HUES64 (cell line): ENCODE measurements around the gene MT1A.
A peak's percentile ranks its signal among the peaks of the same experiment; 100 is the strongest.

Experiments
- H3K27ac ChIP-seq: 2 replicates; pipeline ENCODE4 v1.7.0; 2013; ENCODE audit warnings: low read depth, low read length, inconsistent platforms
- H3K27me3 ChIP-seq: 2 replicates; pipeline ENCODE4 v1.6.1; 2013; ENCODE audit warnings: mild to moderate bottlenecking, low read length; ENCODE audit not compliant: insufficient read depth
- H3K36me3 ChIP-seq: 2 replicates; pipeline ENCODE4 v1.6.1; 2013; ENCODE audit warnings: mild to moderate bottlenecking, low read length; ENCODE audit not compliant: insufficient read depth
- H3K4me1 ChIP-seq: 2 replicates; pipeline ENCODE4 v1.6.1; 2013; ENCODE audit warnings: mild to moderate bottlenecking, low read length, moderate library complexity; ENCODE audit not compliant: insufficient read depth
- H3K4me3 ChIP-seq: 2 replicates; pipeline ENCODE4 v1.5.1; 2013; ENCODE audit warnings: mild to moderate bottlenecking, low read length, moderate library complexity
- H3K9ac ChIP-seq: 2 replicates; pipeline ENCODE4 v1.6.1; 2013; ENCODE audit warnings: mild to moderate bottlenecking, low read depth, low read length
- H3K9me3 ChIP-seq: 2 replicates; pipeline ENCODE4 v1.6.1; 2013; ENCODE audit warnings: low read depth, low read length; ENCODE audit not compliant: insufficient read depth
- WGBS: fragments of 150-250, 120-280 bp; methylation state at CpG from one replicate; pipeline ENCODE4 v1.1.7; 2013; ENCODE audit warnings: missing lambda C conversion rate; 5-methylcytosine and 5-hydroxymethylcytosine counted together

Gene MT1A

GRCh38 chr16:56633535-56633934, 4.9 kb upstream of the MT1A start:
- Histone ChIP-seq H3K36me3 (no peaks in the 10 kb centered on the region), H3K27me3 (peaks cover 100% of the 10 kb centered on the region), H3K9ac (no peak overlapping the region), H3K9me3 (no peaks in the 10 kb centered on the region), H3K4me1 (peaks cover under 1% of the 10 kb centered on the region; the same call in 1 of the 2 replicates), H3K27ac (no peak overlapping the region), H3K4me3 (no peak overlapping the region)
- WGBS, result 49% methylated on average over 7 of the region's 7 CpGs

DNA sequence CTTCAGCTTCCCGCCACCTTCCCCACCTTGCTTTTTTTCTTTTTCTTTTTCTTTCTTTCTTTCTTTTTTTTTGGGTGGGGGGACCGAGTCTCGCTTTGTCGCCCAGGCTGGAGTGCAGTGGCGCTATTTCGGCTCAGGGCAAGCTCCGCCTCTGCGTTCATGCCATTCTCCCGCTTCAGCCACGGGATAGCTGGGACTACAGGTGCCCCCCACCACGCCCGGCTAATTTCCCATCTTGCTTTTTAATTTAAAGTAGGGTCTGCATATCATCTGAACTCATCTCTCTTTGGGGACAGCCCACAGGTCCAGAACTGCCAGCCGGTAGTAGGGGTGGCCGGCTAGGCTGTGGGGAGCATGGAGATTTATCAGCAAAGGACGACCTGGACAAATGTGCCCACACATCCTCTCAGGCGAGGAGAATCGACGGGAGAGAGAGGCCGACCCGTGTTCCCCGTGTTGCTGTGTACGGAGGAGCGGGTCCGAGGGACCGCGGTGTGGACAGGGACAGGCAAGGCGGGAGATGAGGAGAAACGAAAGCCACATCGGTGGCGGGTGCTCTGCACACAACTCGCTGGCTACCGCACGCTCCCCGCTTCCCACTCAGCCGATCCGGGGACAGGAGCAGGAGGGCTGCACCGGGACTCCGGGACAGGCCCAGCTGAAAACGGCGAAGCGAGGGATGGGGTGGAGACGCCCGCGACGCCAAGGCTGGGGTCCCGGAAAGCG, 3.6 kb upstream of the MT1A start:
- peaks cover 3% of the 10 kb centered on the region; the same call in 1 of the 2 replicates for H3K4me1 ChIP-seq
- H3K27me3 ChIP-seq, result peaks cover 100% of the 10 kb centered on the region
- WGBS, result 3% methylated on average over 47 of the region's 47 CpGs
- no peak overlapping the region for H3K9ac ChIP-seq
- peak overlapping the region; percentile 20; the same call in 1 of the 2 replicates for H3K4me3 ChIP-seq
- no peaks in the 10 kb centered on the region for H3K9me3 ChIP-seq
- H3K27ac ChIP-seq, result no peak overlapping the region
- no peaks in the 10 kb centered on the region for H3K36me3 ChIP-seq

DNA sequence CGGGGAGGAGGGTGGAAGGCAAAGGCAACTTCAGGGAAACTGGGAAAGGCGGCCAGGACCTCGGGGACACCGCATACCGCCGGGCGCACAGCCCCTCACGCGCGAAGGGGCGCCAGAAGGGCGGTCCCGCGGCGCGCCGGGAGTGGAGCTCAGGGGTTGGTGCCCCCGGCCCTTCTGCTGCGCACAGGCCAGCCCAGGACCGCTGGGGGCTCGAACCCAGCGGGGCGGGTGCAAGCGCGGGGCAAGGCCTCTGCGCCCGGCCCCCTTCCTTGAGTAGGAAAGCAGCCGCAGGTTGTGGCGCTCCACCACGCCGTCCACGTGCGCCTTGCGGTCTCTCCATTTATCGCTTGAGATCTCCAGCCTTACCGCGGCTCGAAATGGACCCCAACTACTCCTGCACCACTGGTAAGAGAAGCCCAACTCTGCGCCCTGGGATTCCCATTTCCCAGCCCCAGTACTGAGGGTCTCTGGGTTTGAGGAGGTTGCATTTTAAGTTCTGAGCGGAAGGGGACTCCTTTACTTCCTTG, 3.0 kb upstream of the MT1A start:
- no peaks in the 10 kb centered on the region for H3K36me3 ChIP-seq
- peak overlapping the region; percentile 20; the same call in 1 of the 2 replicates for H3K4me3 ChIP-seq

GRCh38 chr16:56636616-56637413, 1.7 kb upstream of the MT1A start:
- Histone ChIP-seq H3K27ac (no peak overlapping the region), H3K9ac (no peak overlapping the region), H3K9me3 (no peaks in the 10 kb centered on the region), H3K36me3 (no peaks in the 10 kb centered on the region), H3K27me3 (peaks cover 100% of the 10 kb centered on the region), H3K4me3 (no peak overlapping the region), H3K4me1 (peaks cover 3% of the 10 kb centered on the region; the same call in 1 of the 2 replicates)
- WGBS, result 23% methylated on average over 9 of the region's 9 CpGs

More for the DNA sequence above, 3.0 kb upstream of the MT1A start:
- 3% methylated on average over 40 of the region's 40 CpGs for WGBS
- no peaks in the 10 kb centered on the region for H3K9me3 ChIP-seq
- no peak overlapping the region for H3K9ac ChIP-seq
- H3K27me3 ChIP-seq, result peaks cover 100% of the 10 kb centered on the region
- peaks cover 3% of the 10 kb centered on the region; the same call in 1 of the 2 replicates for H3K4me1 ChIP-seq
- H3K27ac ChIP-seq, result no peak overlapping the region

DNA sequence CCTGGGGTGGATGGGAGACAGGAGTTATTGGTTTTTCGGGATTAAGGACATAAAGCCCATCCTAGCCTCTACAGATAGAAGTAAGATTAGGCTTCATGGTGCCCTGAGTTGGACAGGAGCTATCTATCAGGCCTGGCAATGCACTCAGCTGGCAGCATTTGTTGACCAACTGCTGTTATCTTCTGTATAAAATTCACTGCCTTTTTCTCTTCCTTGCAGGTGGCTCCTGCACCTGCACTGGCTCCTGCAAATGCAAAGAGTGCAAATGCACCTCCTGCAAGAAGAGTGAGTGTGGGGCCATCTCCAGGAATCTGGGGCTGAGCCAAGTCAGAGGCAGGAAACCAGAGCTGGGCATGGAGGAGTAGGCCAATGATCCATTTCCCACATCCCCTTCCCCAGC, 579 bp downstream of the MT1A start:
- peaks cover 3% of the 10 kb centered on the region; the same call in 1 of the 2 replicates for H3K4me1 ChIP-seq
- no peaks in the 10 kb centered on the region for H3K9me3 ChIP-seq
- H3K4me3 ChIP-seq, result no peak overlapping the region
- H3K36me3 ChIP-seq, result no peaks in the 10 kb centered on the region
- no peak overlapping the region for H3K27ac ChIP-seq
- no peak overlapping the region for H3K9ac ChIP-seq
- peaks cover 100% of the 10 kb centered on the region for H3K27me3 ChIP-seq
- WGBS, result 89% methylated on average over 1 of the region's 1 CpG

DNA sequence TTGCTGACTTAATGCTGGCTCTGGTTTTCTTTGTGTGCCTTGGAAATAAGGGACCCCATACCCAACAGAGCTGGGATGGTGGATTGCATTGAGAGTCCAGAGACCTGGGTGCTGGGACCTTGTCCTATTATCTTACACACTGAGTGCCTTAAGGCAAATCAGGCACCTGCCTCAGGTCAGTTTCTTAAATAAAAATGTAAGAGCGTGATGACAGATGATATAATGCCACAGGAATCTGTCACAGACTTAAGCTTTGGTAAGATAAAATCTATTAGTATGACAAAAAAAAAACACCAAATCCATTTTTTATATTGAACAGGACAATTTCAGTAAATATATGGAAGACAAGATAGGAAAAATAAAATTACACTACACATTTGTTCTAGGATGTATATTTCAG, 1.6 kb downstream of the MT1A start:
- Histone ChIP-seq H3K27ac (no peak overlapping the region), H3K4me3 (no peak overlapping the region), H3K27me3 (peaks cover 100% of the 10 kb centered on the region), H3K4me1 (peaks cover 3% of the 10 kb centered on the region; the same call in 1 of the 2 replicates), H3K36me3 (no peaks in the 10 kb centered on the region), H3K9ac (no peak overlapping the region), H3K9me3 (no peaks in the 10 kb centered on the region)
- 100% methylated on average over 1 of the region's 1 CpG for WGBS

DNA sequence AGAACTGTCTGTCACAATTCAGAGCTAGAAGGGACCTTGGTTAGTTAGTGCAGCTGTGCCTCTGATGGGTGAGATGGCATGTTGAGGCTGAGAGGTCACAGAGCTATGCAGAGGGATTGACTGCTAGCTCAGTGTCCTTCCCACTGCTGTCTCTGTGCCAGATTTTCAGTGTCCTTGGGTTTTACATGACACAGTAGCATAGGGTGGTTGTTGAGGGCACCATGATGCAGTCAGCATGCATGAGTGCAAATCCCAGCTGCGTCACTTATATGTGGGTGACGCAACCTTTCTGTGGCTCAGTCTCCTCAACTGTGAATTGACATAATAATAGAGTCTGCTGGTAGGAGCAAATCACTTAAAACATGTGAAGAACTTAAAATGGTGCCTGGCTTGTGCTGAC, 2.7 kb downstream of the MT1A start:
- no peak overlapping the region for H3K27ac ChIP-seq
- peaks cover 100% of the 10 kb centered on the region for H3K27me3 ChIP-seq
- WGBS, result 82% methylated on average over 2 of the region's 2 CpGs
- H3K9me3 ChIP-seq, result no peaks in the 10 kb centered on the region
- H3K4me1 ChIP-seq, result peaks cover 3% of the 10 kb centered on the region; the same call in 1 of the 2 replicates
- H3K9ac ChIP-seq, result no peak overlapping the region
- H3K4me3 ChIP-seq, result no peak overlapping the region
- H3K36me3 ChIP-seq, result no peaks in the 10 kb centered on the region

DNA sequence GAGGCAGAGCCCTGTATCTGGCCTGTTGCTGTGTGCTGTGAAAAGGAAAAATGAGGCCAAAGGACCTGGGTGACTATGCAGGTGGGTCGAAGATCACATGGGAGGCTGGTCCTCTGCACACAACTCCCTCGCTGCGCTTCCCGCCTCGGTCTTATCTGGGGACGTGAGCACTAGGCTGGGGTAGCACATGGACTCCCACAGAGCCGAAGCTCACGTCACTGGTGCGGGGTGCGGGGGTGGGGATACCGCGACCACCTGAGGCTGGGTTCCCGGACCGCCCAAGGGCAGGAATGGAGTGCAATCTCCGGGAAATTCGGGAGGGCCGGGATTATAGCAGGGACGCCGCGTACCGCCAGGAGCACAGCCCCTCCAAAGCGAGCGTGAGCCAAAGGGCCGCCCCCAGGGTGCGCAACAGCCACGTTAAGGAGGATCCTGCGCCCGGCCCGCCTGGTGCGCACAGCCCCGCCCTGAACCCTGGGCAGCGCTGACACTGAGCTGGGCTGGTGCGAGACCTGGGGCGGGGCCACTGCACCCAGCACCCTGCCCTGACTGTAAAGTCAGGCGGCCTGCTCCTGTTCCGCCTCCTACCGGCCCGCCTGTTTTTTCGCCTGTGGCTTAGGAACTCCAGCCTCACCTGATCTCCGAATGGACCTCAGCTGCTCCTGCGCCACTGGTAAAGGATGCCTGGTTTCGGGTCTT, 4.8 kb downstream of the MT1A start:
- 6% methylated on average over 42 of the region's 42 CpGs for WGBS
- no peak overlapping the region for H3K9ac ChIP-seq
- H3K9me3 ChIP-seq, result no peaks in the 10 kb centered on the region
- peak overlapping the region; percentile 43 for H3K4me3 ChIP-seq
- peaks cover 3% of the 10 kb centered on the region; the same call in 1 of the 2 replicates for H3K4me1 ChIP-seq
- peaks cover 100% of the 10 kb centered on the region for H3K27me3 ChIP-seq
- no peak overlapping the region for H3K27ac ChIP-seq
- no peaks in the 10 kb centered on the region for H3K36me3 ChIP-seq

DNA sequence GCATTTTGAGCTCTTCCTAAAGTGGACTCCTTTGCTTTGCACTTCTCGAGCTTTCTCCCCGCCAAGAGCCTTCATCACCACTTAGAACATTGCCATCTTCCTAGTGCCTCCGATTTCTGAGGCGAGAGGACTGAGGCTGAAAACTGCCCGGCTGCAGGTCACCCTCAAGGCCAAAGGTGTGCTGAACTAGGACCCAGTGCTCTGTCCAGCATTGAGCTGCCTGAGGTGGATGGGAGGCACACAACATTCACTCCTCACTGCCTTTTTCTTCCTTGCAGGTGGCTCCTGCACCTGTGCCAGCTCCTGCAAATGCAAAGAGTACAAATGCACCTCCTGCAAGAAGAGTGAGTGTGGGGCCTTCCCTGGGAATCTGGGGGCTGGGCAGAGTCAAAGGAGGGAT, 5.4 kb downstream of the MT1A start:
- Histone ChIP-seq H3K4me1 (no peaks in the 10 kb centered on the region; the same call in 1 of the 2 replicates), H3K27ac (no peak overlapping the region), H3K27me3 (peaks cover 100% of the 10 kb centered on the region), H3K36me3 (no peaks in the 10 kb centered on the region), H3K9ac (no peak overlapping the region), H3K4me3 (peak overlapping the region; percentile 43; the same call in 1 of the 2 replicates), H3K9me3 (no peaks in the 10 kb centered on the region)
- 58% methylated on average over 5 of the region's 5 CpGs for WGBS

GRCh38 chr16:56645311-56645710, 6.8 kb downstream of the MT1A start:
- no peak overlapping the region for H3K9ac ChIP-seq
- H3K36me3 ChIP-seq, result no peaks in the 10 kb centered on the region
- H3K27ac ChIP-seq, result no peak overlapping the region
- no peaks in the 10 kb centered on the region for H3K9me3 ChIP-seq
- WGBS, result 82% methylated on average over 1 of the region's 1 CpG
- peaks cover 100% of the 10 kb centered on the region for H3K27me3 ChIP-seq
- no peak overlapping the region for H3K4me3 ChIP-seq
- H3K4me1 ChIP-seq, result no peaks in the 10 kb centered on the region; the same call in 1 of the 2 replicates
